ENCODE data around the gene GLUL.
"Not testable (repeated sequence)": the region's sequence is repeated elsewhere in the genome, so short reads cannot be mapped to it uniquely, and the experiment has no call there.

GLUL gene

GRCh38 chr1:182380199-182380598 is 11.4 kb downstream of the GLUL start:
- H2BK15ac ChIP-seq (ENCODE audit: low read depth, poor library complexity, severe bottlenecking) = no peak overlapping the region
- no peak overlapping the region for H4K8ac ChIP-seq (ENCODE audit: low read length)
- H3K18ac ChIP-seq (ENCODE audit: low read depth in 1 of 2, low read length in 2 of 2) = no peak overlapping the region
- H3K14ac ChIP-seq (ENCODE audit: low read length in 2 of 2) = no peak overlapping the region
- 79% methylated on average over 4 of the region's 4 CpGs for WGBS
- no peak overlapping the region for H2BK5ac ChIP-seq (ENCODE audit: low read depth, low read length, poor library complexity, severe bottlenecking)
- no peak overlapping the region for H3K4ac ChIP-seq (ENCODE audit: low read depth in 1 of 2, low read length in 2 of 2)
- H2AFZ ChIP-seq (ENCODE audit: low read depth, low read length) = no peak overlapping the region
- no peaks in the 10 kb centered on the region for H3K4me1 ChIP-seq (ENCODE audit: control insufficient read depth, insufficient read depth, low read depth, low read length)
- H3K9me3 ChIP-seq (ENCODE audit: control insufficient read depth, low read length) = no peaks in the 10 kb centered on the region
- H4K91ac ChIP-seq (ENCODE audit: low read length) = no peak overlapping the region
- DNase-seq = no peak
- peaks cover 8% of the 10 kb centered on the region for H3K79me1 ChIP-seq (replicated peaks; ENCODE audit: low read length, poor library complexity, severe bottlenecking)
- no peaks in the 10 kb centered on the region for H3K27me3 ChIP-seq (ENCODE audit: control insufficient read depth in 1 of 2, insufficient read depth in 1 of 2, low read length in 2 of 2)
- H2AK5ac ChIP-seq (ENCODE audit: low read length, severe bottlenecking) = no peak overlapping the region
- no peak overlapping the region for H3K23ac ChIP-seq (ENCODE audit: low read length in 2 of 2)
- H3K4me2 ChIP-seq (ENCODE audit: low read length, poor library complexity, severe bottlenecking) = no peak overlapping the region
- no peak overlapping the region for H3K9ac ChIP-seq (ENCODE audit: low read length)
- no peak overlapping the region for H3K4me3 ChIP-seq (ENCODE audit: insufficient read depth in 1 of 2, low read depth in 1 of 2, low read length in 2 of 2)
- H3K27ac ChIP-seq (ENCODE audit: low read length, poor library complexity, severe bottlenecking) = no peak overlapping the region
- peaks cover 12 to 39% of the 10 kb centered on the region in 2 experiments for H3K36me3 ChIP-seq (ENCODE audit: control insufficient read depth in 1 of 2, insufficient read depth in 2 of 2, low read depth in 1 of 2, low read length in 2 of 2)
- H2BK120ac ChIP-seq (ENCODE audit: low read depth, low read length) = no peak overlapping the region
- H2BK12ac ChIP-seq (ENCODE audit: low read length in 2 of 2) = no peak overlapping the region

DNA sequence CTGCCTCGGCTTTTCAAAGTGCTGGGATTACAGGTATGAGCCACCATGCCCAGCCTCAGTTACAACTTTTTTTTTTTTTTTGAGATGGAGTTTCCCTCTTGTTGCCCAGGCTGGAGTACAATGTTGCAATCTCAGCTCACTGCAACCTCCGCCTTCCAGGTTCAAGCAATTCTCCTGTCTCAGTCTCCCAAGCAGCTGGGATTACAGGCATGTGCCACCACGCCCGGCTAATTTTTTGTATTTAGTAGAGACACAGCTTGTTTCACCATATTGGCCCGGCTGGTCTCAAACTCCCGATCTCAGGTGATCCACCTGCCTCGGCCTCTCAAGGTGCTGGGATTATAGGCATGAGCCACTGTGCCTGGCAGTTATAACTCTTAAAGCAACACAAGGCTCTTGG is 11.8 kb downstream of the GLUL start:
- DNase-seq; H2AK5ac ChIP-seq (ENCODE audit: low read length, severe bottlenecking); H3K27me3 ChIP-seq (ENCODE audit: control insufficient read depth in 1 of 2, insufficient read depth in 1 of 2, low read length in 2 of 2); H3K9me3 ChIP-seq (ENCODE audit: control insufficient read depth, low read length); H2AFZ ChIP-seq (ENCODE audit: low read depth, low read length); H3K27ac ChIP-seq (ENCODE audit: low read length, poor library complexity, severe bottlenecking); H2BK120ac ChIP-seq (ENCODE audit: low read depth, low read length); H2BK5ac ChIP-seq (ENCODE audit: low read depth, low read length, poor library complexity, severe bottlenecking); H3K4me2 ChIP-seq (ENCODE audit: low read length, poor library complexity, severe bottlenecking); H2BK15ac ChIP-seq (ENCODE audit: low read depth, poor library complexity, severe bottlenecking); H4K91ac ChIP-seq (ENCODE audit: low read length); H3K79me1 ChIP-seq (replicated peaks; ENCODE audit: low read length, poor library complexity, severe bottlenecking); H3K9ac ChIP-seq (ENCODE audit: low read length); H3K4me1 ChIP-seq (ENCODE audit: control insufficient read depth, insufficient read depth, low read depth, low read length); H3K23ac ChIP-seq (ENCODE audit: low read length in 2 of 2); H4K8ac ChIP-seq (ENCODE audit: low read length); H3K4me3 ChIP-seq (ENCODE audit: insufficient read depth in 1 of 2, low read depth in 1 of 2, low read length in 2 of 2); H3K14ac ChIP-seq (ENCODE audit: low read length in 2 of 2); H3K4ac ChIP-seq (ENCODE audit: low read depth in 1 of 2, low read length in 2 of 2); H2BK12ac ChIP-seq (ENCODE audit: low read length in 2 of 2); H3K18ac ChIP-seq (ENCODE audit: low read depth in 1 of 2, low read length in 2 of 2): not testable (repeated sequence)
- WGBS = 85% methylated on average over 7 of the region's 7 CpGs
- H3K36me3 ChIP-seq (ENCODE audit: control insufficient read depth in 1 of 2, insufficient read depth in 2 of 2, low read depth in 1 of 2, low read length in 2 of 2) = peaks cover 11 to 36% of the 10 kb centered on the region in 2 experiments

DNA sequence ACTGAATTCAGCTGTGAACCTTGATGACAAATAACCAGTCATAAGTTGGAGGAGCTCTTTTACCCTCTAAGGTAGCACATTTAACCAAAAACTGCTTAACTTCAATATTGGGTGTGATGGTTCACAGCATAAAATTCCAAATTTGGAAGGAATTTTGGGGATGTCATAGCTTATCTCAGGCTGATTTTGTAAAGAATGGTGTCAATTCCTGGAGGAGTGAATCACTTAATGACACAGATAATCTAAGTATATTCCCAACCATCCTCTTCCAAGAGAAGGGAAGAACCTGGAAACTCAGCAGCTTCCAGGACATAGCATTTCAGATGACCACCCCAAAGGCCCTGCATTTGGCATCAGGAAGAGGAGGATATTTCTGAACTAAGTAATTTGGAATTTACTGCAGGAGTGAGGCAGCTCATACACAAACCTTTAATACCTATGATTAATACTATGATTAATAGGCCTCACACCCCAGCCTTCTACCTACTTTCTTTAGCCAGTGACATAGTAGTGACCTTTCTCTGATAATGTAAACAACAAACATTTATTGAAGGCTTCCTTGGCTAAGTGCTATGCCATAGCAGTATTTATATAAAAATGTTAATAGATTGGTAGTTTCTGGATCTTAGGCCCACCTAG is 14.5 kb downstream of the GLUL start:
- Histone ChIP-seq H3K18ac (ENCODE audit: low read depth in 1 of 2, low read length in 2 of 2) (no peak overlapping the region), H3K9me3 (ENCODE audit: control insufficient read depth, low read length) (no peaks in the 10 kb centered on the region), H2AK5ac (ENCODE audit: low read length, severe bottlenecking) (no peak overlapping the region), H2BK12ac (ENCODE audit: low read length in 2 of 2) (no peak overlapping the region), H2BK5ac (ENCODE audit: low read depth, low read length, poor library complexity, severe bottlenecking) (no peak overlapping the region), H3K4me2 (ENCODE audit: low read length, poor library complexity, severe bottlenecking) (no peak overlapping the region), H2AFZ (ENCODE audit: low read depth, low read length) (no peak overlapping the region), H3K4ac (ENCODE audit: low read depth in 1 of 2, low read length in 2 of 2) (no peak overlapping the region), H3K79me1 (replicated peaks; ENCODE audit: low read length, poor library complexity, severe bottlenecking) (no peaks in the 10 kb centered on the region), H2BK120ac (ENCODE audit: low read depth, low read length) (no peak overlapping the region), H4K91ac (ENCODE audit: low read length) (no peak overlapping the region), H3K14ac (ENCODE audit: low read length in 2 of 2) (no peak overlapping the region), H3K36me3 (ENCODE audit: control insufficient read depth in 1 of 2, insufficient read depth in 2 of 2, low read depth in 1 of 2, low read length in 2 of 2) (peaks cover under 1 to 9% of the 10 kb centered on the region in 2 experiments), H3K27me3 (ENCODE audit: control insufficient read depth in 1 of 2, insufficient read depth in 1 of 2, low read length in 2 of 2) (no peaks in the 10 kb centered on the region), H3K9ac (ENCODE audit: low read length) (no peak overlapping the region), H4K8ac (ENCODE audit: low read length) (no peak overlapping the region), H3K23ac (ENCODE audit: low read length in 2 of 2) (no peak overlapping the region), H2BK15ac (ENCODE audit: low read depth, poor library complexity, severe bottlenecking) (no peak overlapping the region), H3K27ac (ENCODE audit: low read length, poor library complexity, severe bottlenecking) (no peak overlapping the region), H3K4me1 (ENCODE audit: control insufficient read depth, insufficient read depth, low read depth, low read length) (no peaks in the 10 kb centered on the region), H3K4me3 (ENCODE audit: insufficient read depth in 1 of 2, low read depth in 1 of 2, low read length in 2 of 2) (no peak overlapping the region)
- DNase-seq = no peak

DNA sequence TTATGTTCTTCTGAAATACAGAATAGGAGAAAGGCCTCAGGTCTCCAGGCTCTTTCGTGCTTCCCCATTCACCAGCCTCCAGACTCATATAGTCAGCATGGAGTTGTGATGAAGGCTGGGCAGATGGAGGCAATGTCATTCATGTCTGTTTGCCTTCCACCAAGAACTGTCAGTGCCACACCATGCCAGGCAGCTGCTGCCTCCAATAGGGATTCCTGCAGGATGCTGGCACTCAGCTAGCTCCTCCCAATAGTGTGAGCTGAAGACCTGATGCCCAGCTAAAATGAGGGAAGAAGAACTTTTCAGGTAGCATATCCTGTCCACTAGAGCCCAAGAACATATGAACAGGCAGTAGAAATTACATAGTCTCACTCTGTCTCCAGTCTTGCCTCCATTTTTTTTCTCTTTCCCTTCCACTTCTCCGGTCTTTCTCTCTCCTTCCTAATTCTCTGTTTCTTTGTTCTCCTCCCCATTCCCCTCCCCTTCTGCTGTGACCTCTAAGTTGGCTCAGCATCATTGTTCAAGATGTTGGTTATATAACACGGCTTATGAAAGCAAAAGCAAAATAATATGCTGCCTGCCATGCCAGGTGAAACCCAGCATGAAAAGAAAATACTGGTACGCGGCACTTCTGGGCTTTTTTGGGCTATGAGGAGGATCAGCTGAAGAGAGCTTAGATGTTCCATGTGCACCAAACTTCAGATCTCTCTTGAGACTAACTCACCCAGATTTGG is 17.3 kb downstream of the GLUL start:
- Histone ChIP-seq H3K79me1 (replicated peaks; ENCODE audit: low read length, poor library complexity, severe bottlenecking) (no peaks in the 10 kb centered on the region), H3K4me1 (ENCODE audit: control insufficient read depth, insufficient read depth, low read depth, low read length) (no peaks in the 10 kb centered on the region), H3K9me3 (ENCODE audit: control insufficient read depth, low read length) (no peaks in the 10 kb centered on the region), H2BK120ac (ENCODE audit: low read depth, low read length) (no peak overlapping the region), H2BK5ac (ENCODE audit: low read depth, low read length, poor library complexity, severe bottlenecking) (no peak overlapping the region), H2BK15ac (ENCODE audit: low read depth, poor library complexity, severe bottlenecking) (no peak overlapping the region), H3K14ac (ENCODE audit: low read length in 2 of 2) (no peak overlapping the region), H3K4me2 (ENCODE audit: low read length, poor library complexity, severe bottlenecking) (no peak overlapping the region), H3K36me3 (ENCODE audit: control insufficient read depth in 1 of 2, insufficient read depth in 2 of 2, low read depth in 1 of 2, low read length in 2 of 2) (no peaks in the 10 kb centered on the region), H2BK12ac (ENCODE audit: low read length in 2 of 2) (no peak overlapping the region), H4K8ac (ENCODE audit: low read length) (no peak overlapping the region), H2AK5ac (ENCODE audit: low read length, severe bottlenecking) (no peak overlapping the region), H3K18ac (ENCODE audit: low read depth in 1 of 2, low read length in 2 of 2) (no peak overlapping the region), H3K9ac (ENCODE audit: low read length) (no peak overlapping the region), H3K27me3 (ENCODE audit: control insufficient read depth in 1 of 2, insufficient read depth in 1 of 2, low read length in 2 of 2) (peaks cover 0 to 4% of the 10 kb centered on the region in 2 experiments), H3K23ac (ENCODE audit: low read length in 2 of 2) (no peak overlapping the region), H4K91ac (ENCODE audit: low read length) (no peak overlapping the region), H3K4me3 (ENCODE audit: insufficient read depth in 1 of 2, low read depth in 1 of 2, low read length in 2 of 2) (no peak overlapping the region), H3K27ac (ENCODE audit: low read length, poor library complexity, severe bottlenecking) (no peak overlapping the region), H3K4ac (ENCODE audit: low read depth in 1 of 2, low read length in 2 of 2) (no peak overlapping the region), H2AFZ (ENCODE audit: low read depth, low read length) (no peak overlapping the region)
- 96% methylated on average over 4 of the region's 5 CpGs for WGBS
- DNase-seq = no peak

All from mesenchymal stem cell (in vitro differentiated cells and primary cell).